NCI-H226 (cell line): ENCODE measurements around the gene KDSR.

ENCODE experiments used
- DNase-seq: peaks from one replicate; pipeline ENCODE4 v3.0.0-alpha.2; 2015

The KDSR gene

GRCh38 chr18:63302636-63303405 lies 64.2 kb downstream of the KDSR start:
- DNase-seq: no peak

GRCh38 chr18:63302220-63302619 lies 64.8 kb downstream of the KDSR start:
- no peak for DNase-seq

DNA sequence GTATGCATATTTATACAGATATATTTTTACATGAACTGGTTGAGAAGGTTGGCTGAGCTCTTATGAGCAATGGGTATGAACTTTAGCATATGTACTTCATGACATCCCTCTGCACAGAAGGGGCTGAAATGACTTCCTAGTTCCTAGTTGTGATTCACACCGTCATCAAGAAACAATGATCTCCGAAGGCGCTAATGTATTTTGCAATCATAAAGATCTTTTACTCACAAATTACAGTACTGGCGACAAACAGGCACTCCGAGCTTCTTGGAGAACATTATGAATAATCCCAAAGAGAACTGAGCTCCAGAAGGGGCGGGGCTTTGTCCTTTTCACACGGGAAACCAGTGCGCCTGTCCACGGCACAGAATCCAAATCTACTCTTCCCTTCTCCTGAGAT lies 65.6 kb downstream of the KDSR start:
- no peak for DNase-seq

DNA sequence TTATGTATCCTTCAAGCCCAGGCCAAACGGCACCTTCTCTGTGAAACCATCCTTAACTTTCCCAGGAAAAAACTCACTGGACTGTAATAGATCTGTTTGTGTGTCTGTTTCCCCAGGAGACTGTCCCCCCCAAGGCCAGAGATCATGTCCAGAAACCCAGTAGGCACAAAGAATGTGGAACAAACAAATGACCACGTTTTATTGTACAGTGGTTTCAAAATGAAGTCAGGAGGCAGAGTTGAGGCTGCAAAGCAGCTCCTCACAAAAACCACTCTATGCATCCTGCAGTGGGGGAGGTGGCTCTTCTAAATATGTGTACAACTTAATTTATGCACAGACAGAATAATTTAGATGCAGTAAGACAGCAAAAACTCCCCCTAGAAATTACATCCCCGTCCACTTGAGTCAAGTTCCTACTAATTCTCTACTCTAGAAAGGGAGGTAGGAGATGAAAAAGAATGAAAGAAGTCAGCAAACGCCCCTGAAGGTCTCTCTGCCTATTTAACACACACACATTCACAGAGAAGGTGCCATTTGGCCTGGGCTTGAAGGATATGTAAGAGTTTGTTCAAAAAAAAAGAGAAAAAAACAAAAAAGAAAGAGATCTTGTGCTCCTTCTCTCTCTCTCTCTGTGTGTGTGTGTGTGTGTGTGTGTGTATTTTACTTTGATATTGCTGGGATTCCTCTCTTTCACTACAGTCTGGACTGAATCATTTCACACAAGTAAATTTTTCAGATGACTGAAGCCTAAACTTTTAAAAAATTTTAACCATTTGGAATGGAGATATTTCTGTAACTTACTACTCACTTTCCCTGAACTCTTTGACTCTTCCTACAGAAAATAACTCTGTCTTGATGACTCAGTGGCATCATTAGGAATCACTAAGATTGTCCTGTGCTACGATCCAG lies 66.9 kb downstream of the KDSR start:
- no peak for DNase-seq

GRCh38 chr18:63298400-63299365 lies 68.3 kb downstream of the KDSR start:
- DNase-seq: peak; percentile 37

DNA sequence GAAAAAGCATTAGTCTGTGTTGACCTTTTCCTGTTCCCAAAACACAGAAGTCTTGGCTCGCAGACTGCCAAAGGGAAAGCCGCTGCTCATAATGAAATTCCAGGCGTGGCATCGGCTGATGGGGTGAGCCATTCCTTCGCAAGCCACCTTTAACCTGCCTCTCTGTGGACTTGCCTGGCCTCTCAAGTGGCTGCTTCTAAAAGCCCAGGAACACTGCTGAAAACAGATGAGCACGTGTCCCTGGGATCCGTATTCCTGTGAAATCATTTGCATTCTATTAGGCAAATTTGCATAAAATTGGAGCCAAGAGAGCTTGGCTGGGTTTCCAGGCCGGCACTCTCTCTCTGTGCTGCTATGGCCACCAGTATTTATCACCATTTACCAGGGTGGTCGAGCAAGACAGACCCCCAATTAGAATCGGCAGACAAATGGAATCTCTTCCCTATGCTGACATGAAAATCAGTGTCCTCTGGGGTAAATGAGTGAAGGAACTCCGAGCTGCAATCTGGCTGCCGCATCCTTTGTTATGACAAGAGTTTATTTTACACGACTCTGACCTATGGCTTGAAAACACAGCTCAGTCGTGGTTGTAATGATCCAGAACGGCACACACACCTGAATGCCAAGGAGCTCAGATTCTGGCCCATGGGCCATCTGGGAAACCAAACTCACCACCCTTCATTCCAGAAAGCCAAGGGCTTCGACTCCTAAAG lies 69.2 kb downstream of the KDSR start:
- DNase-seq: no peak

GRCh38 chr18:63293935-63294334 lies 73.1 kb downstream of the KDSR start:
- no peak for DNase-seq

- no peak for DNase-seq
Observed at GRCh38 chr18:63292831-63293683, 73.9 kb downstream of the KDSR start.

DNA sequence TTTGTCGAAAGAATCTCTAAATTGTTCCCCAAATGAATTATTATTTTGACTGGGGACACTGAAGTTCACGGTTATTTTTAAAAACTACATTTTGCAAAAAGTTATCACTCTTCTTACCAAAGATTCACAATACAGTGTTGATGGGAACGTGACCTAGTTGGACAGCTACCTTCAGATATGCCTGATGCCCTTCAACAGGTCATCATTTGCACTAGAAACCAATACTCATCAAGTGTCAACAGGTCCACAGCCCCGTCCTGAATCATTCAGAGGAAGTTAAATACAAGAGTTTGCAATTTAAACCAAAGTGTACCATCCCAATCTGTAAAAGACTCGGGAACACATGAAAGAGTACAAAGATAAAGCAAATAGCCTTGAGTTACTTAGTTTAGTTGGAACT lies 75.7 kb downstream of the KDSR start:
- DNase-seq: no peak

DNA sequence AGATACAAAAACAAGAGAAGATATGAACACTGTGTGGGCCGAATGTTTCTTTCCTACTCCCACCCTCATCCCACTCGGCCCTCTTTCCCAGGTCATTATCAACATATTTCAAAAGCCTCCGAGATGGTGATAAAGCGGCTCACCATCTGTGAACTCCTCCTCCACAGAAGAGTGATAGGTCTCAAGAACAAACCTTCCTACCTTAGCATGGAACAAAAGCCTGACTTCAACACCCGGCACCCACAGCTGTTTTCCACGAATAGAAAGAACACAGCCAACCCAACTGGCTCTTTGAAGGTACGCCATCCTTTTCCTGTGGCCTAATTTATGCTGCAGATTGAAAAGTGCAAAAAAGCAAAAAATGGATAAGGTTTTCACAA lies 76.2 kb downstream of the KDSR start:
- no peak for DNase-seq

- DNase-seq: no peak
Observed at GRCh38 chr18:63290166-63290820, 76.7 kb downstream of the KDSR start.

- no peak for DNase-seq
Observed at GRCh38 chr18:63288311-63288710, 78.7 kb downstream of the KDSR start.

GRCh38 chr18:63287691-63288220 lies 79.2 kb downstream of the KDSR start:
- no peak for DNase-seq

- no peak for DNase-seq
Observed at GRCh38 chr18:63286926-63287325, 80.1 kb downstream of the KDSR start.

GRCh38 chr18:63284827-63285733 lies 81.9 kb downstream of the KDSR start:
- DNase-seq: no peak

DNA sequence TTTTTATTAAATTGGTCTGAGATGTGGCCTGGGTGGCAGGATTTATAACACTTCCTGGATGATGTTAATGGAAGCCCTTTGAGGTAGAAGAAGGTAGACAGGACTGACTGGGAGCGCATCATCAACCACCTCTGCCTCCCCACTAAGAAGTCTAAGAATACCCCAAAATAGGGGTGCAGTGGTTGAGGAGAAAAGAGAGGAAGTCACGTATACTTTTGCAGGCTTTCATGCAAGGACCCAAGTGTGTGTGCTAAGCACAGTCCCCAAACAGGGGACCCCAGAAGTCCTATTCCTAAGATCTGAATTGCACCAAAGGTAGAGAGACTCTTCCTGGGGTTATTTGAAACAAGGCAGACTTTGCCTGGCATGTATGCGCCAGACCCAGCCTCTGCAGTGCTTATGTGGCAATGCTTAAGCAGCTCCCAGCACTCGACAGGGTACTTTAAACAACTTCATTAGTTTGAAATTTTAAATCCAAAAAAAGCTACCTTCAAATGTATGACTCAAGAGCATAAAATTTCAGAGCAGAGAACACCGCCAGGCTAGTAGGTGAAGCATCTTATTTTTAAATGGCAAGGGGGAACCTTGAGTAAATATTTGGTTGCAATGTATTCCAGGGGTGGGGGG lies 82.7 kb downstream of the KDSR start:
- no peak for DNase-seq

GRCh38 chr18:63283305-63284094 lies 83.5 kb downstream of the KDSR start:
- no peak for DNase-seq

- no peak for DNase-seq
Observed at GRCh38 chr18:63282793-63283192, 84.2 kb downstream of the KDSR start.
